Activated CD8-positive, alpha-beta T cell treated with anti-CD3 and anti-CD28 coated beads for 36 hours (primary cell): Measurements from ENCODE around the gene PBLD. TPM values are rescaled to one million over a fixed set of nuclear protein-coding genes. Genes with fewer than 3 reads are reported as not detected.
"Not testable (repeated sequence)": the region's sequence is repeated elsewhere in the genome, so short reads cannot be mapped to it uniquely, and the experiment has no call there.

Source experiments
- ATAC-seq: fragments of 200-7000 bp; cut with Tn5 transposase; one replicate; pipeline ENCODE4 v1.10.0; 2021; ENCODE audit warnings: mild to moderate bottlenecking, moderate library complexity
- CTCF ChIA-PET: fragments of 350-600 bp; sonication (Branson Sonifier 250); formaldehyde crosslinking; loops from one replicate; lab custom pipeline; 2021; ENCODE audit warnings: antibody characterized with exemption; lab: Charles Lee
- POLR2A ChIA-PET: fragments of 350-600 bp; sonication (Branson Sonifier 250); formaldehyde crosslinking; loops from one replicate; lab custom pipeline; 2021; ENCODE audit warnings: antibody characterized with exemption; lab: Charles Lee
- DNase-seq: peaks from one replicate; pipeline ENCODE4 v3.0.0-alpha.2; 2020
- H3K27ac Mint-ChIP-seq: one replicate; pipeline ENCODE4 v1.8.0; 2021; ENCODE audit warnings: mild to moderate bottlenecking, mixed read lengths
- H3K27me3 Mint-ChIP-seq: one replicate; pipeline ENCODE4 v1.8.0; 2021; ENCODE audit warnings: mixed read lengths
- H3K36me3 Mint-ChIP-seq: one replicate; pipeline ENCODE4 v1.8.0; 2021; ENCODE audit warnings: low read depth, mixed read lengths
- H3K4me1 Mint-ChIP-seq: one replicate; pipeline ENCODE4 v1.8.0; 2021; ENCODE audit warnings: low read depth, mixed read lengths
- H3K4me3 Mint-ChIP-seq: one replicate; pipeline ENCODE4 v1.8.0; 2021; ENCODE audit warnings: mild to moderate bottlenecking, moderate library complexity, mixed read lengths
- H3K9me3 Mint-ChIP-seq: one replicate; pipeline ENCODE4 v1.8.0; 2021; ENCODE audit warnings: mixed read lengths
- intact Hi-C: fragments of 100-400 bp; cut with micrococcal nuclease; formaldehyde crosslinking; loops from one replicate; pipeline ENCODE4 v1.10.0; 2022
- total RNA-seq, 2 experiments: library from RNA; stranded (reverse); gene quantifications; one replicate each; pipeline ENCODE4 v1.2.3, GENCODE V29; 2021
- TF ChIP-seq, protein P1 (sequence below): fragments of 200-600 bp; IDR thresholded peaks from one replicate; pipeline ENCODE4 v1.8.0; 2022; ENCODE audit warnings: antibody characterized with exemption, mild to moderate bottlenecking

Gene PBLD
- total RNA-seq, 2 experiments from 2014 or later = 0.77 to 0.85 TPM

DNA sequence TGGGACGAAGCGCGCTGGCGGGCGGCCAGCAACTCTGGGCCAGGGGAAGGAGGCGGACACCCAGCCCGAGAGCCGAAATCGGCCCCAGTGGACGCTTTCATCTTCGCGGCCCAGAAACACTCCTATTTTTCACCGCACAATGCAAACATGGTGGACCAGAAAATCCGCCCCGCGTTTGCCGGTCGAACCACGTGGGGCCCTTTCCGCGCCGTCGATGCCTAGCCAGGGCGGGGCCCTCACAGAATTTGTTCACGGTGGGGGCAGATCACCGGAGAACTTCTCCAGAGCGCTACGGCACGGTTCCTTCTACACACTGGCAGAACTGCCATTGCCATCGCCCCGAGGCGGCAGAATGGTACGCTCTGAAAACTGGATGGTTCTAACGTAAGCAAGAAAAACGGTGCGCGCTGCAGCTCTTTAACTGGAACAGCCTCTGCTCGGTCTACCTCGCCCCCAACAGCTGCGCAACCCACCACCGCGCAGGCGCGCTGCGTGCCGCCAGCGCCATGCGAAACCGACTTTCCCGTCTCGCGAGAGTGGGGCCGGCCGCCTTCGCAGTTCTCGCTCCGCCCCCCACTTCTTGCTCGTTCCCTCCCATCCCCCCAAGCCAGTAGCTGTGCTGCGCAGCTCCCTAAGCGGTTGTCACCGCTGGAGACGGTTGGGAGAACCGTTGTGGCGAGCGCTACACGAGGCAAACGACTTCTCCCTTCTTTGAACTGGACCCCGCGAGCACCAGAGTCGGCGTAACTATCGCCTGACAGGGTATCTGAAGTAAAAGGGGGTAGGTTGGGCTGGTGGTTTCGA, 1.1 kb downstream of the PBLD start, which contains the start of gene HNRNPH3:
TSS of gene HNRNPH3 (plus strand) at position 610 of the 804 bp plus-strand sequence. CDS start 5,158 bp downstream, outside the sequence.
- peak within 1 kb of the TSS; percentile 100 for H3K27ac Mint-ChIP-seq
- DNase-seq = peak; percentile 98
- H3K9me3 Mint-ChIP-seq = no peaks in the 10 kb centered on the region
- intact Hi-C loops = no loop called here
- H3K27me3 Mint-ChIP-seq = no peaks in the 10 kb centered on the region
- peak; percentile 90 for ATAC-seq
- H3K4me1 Mint-ChIP-seq = peaks cover 38% of the 10 kb centered on the region
- POLR2A ChIA-PET = interaction anchor here (0.7 to 4.7 kb wide), 19 partner anchors 12 to 756 kb away, joined by 3 to 44 read pairs (median 3); partner anchors contain the start of genes DDX21, DNA2, HERC4 and SRGN
- peak within 1 kb of the TSS; percentile 94 for H3K4me3 Mint-ChIP-seq
- TF ChIP-seq, protein P1, sequence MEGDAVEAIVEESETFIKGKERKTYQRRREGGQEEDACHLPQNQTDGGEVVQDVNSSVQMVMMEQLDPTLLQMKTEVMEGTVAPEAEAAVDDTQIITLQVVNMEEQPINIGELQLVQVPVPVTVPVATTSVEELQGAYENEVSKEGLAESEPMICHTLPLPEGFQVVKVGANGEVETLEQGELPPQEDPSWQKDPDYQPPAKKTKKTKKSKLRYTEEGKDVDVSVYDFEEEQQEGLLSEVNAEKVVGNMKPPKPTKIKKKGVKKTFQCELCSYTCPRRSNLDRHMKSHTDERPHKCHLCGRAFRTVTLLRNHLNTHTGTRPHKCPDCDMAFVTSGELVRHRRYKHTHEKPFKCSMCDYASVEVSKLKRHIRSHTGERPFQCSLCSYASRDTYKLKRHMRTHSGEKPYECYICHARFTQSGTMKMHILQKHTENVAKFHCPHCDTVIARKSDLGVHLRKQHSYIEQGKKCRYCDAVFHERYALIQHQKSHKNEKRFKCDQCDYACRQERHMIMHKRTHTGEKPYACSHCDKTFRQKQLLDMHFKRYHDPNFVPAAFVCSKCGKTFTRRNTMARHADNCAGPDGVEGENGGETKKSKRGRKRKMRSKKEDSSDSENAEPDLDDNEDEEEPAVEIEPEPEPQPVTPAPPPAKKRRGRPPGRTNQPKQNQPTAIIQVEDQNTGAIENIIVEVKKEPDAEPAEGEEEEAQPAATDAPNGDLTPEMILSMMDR = no peak
- CTCF ChIA-PET = interaction anchor here (0.8 to 4.8 kb wide), 7 partner anchors 8 to 476 kb away, joined by 3 to 21 read pairs (median 5); no protein-coding TSS in a partner anchor
- peaks cover 41% of the 10 kb centered on the region for H3K36me3 Mint-ChIP-seq

DNA sequence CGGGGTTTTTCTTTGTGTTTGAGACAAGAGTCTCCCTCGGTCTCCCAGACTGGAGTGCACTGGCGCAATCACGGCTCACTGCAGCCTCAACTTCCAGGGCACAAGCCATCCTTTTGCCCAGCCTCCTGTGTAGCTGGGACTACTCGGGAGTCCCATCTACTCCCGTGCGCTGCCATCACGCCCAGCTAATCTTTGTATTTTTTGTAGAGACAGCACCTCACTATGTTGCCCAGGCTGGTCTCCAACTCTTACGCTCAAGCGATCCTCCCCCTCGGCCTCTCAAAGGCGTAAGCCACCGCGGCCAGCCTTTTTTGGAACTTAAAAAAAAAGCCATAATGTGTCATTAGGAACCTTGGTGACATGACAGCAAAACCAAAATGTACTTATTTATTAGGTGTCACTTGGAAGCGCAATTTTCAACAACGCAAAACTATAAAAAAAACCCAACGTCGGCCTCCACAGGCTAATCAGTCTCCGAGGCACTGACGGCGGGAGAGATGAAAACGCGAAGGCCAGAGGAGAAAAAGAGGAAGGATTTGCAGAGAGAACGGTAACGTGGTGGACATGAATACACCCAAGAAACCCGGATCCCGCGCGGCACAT, 1.8 kb downstream of the PBLD start:
- ATAC-seq = no peak
- POLR2A ChIA-PET = interaction anchor here (0.9 to 4.7 kb wide), 8 partner anchors 12 to 625 kb away, joined by 3 to 44 read pairs (median 5); partner anchors contain the start of genes DDX21 and HERC4
- peak; percentile 31 for DNase-seq
- Mint-ChIP-seq H3K4me3 (peak overlapping the region; percentile 94), H3K4me1 (peaks cover 32% of the 10 kb centered on the region), H3K27ac (peak overlapping the region; percentile 100), H3K9me3 (no peaks in the 10 kb centered on the region), H3K36me3 (peaks cover 36% of the 10 kb centered on the region), H3K27me3 (no peaks in the 10 kb centered on the region)
- CTCF ChIA-PET = interaction anchor here (1.7 to 4.8 kb wide), 4 partner anchors 10 to 475 kb away, joined by 4 to 21 read pairs (median 6); no protein-coding TSS in a partner anchor
- TF ChIP-seq, protein P1 = no peak
- intact Hi-C loops = no loop called here

DNA sequence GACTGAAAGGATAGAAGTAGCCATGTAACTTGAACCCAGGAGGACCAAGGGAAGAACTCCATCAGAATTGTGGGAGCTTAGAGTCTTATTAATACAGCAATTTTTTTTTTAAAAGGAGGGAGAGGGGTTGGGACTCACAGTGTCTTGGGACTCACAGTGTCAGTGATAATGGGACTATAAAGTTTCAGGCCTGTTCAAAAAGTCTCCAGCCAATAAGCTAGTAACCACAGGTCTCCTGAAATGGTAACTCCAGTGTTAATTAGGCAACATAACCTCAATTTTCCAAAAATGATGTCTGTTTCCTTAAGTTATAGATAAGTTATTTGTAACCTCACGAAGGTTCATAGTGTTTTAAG, 3.2 kb downstream of the PBLD start:
- DNase-seq (no peak), ATAC-seq (no peak)
- Mint-ChIP-seq H3K27ac (no peak overlapping the region), H3K4me1 (peaks cover 23% of the 10 kb centered on the region), H3K4me3 (no peak overlapping the region), H3K27me3 (no peaks in the 10 kb centered on the region), H3K9me3 (no peaks in the 10 kb centered on the region), H3K36me3 (peaks cover 22% of the 10 kb centered on the region)
- TF ChIP-seq, protein P1 = no peak
- intact Hi-C loops = no loop called here
- CTCF ChIA-PET = interaction anchor here (1.2 to 4.8 kb wide), 6 partner anchors 8 to 474 kb away, joined by 3 to 21 read pairs (median 4); no protein-coding TSS in a partner anchor
- POLR2A ChIA-PET = interaction anchor here (0.6 to 1.5 kb wide), 3 partner anchors 15 to 386 kb away, joined by 3 to 9 read pairs (median 3); no protein-coding TSS in a partner anchor

DNA sequence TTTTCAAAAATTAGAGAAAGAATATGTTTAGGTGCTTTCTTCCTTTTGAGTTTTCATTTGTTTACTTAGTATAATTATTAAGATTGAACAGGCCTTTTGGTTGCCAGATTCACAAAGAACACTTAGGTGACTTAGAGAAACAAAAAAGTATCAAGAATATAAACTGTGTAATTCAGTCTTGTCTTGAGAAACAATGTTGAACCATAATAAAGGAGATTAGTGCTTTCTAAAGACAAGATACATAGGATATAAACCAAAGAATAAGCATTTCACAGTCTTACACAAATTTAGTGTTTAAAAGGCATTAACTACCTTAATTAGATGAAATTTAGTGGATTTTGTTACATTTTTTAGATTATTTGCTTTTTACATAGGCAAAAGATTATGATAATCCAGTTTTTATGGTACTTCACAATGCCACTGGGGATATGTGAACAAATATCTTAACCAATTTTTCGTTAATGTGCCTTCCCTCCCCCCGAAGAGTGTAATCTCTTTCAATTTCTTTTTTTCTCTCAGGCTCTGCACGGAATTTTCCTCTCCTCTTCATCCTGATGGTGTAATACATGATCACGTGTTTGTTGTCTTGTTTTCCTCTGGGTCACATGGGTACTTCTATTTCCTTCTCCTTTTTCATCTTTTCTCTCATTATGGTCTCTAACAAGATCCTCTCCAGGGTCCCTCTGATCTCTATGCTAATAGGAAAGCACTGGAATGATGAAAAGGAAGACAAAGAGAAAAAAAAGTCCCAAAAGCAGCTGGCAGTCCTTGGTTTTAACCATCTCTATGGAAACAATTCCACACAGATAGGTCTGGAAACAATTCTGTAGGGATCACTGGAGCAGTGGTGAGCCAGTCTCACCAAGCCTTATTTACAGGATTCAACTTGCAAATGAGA, 4.6 kb downstream of the PBLD start:
- Mint-ChIP-seq H3K27ac (peak overlapping the region; percentile 27), H3K36me3 (peaks cover 10% of the 10 kb centered on the region), H3K27me3 (no peaks in the 10 kb centered on the region), H3K4me1 (peaks cover 20% of the 10 kb centered on the region), H3K9me3 (no peaks in the 10 kb centered on the region), H3K4me3 (peak overlapping the region; percentile 31)
- intact Hi-C loops = no loop called here
- ATAC-seq = no peak
- TF ChIP-seq, protein P1 = no peak
- ChIA-PET CTCF (interaction anchor here (0.9 kb wide), 1 partner anchor 27 kb away, joined by 3 read pairs; no protein-coding TSS in a partner anchor), POLR2A (interaction anchor here (0.7 to 1.5 kb wide), 2 partner anchors 11 to 98 kb away, joined by 3 read pairs; no protein-coding TSS in a partner anchor)
- DNase-seq = no peak

DNA sequence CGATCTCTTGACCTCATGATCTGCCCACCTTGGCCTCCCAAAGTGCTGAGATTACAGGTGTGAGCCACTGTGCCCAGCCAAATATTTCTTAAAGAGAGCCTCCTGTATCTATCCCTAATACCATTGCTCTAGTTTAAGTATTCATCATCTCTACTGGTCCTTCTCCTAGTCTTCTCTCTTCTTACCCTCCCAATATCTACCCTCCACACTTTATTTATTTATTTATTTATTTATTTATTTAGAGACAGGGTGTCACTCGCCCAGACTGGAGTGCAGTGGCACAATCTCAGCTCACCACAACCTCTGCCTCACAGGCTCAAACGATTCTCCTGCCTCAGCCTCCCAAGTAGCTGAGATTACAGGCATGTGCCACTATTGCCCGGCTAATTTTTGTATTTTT, 8.3 kb downstream of the PBLD start:
- CTCF ChIA-PET = interaction anchor here (1.8 kb wide), 1 partner anchor 117 kb away, joined by 4 read pairs; no protein-coding TSS in a partner anchor
- DNase-seq, ATAC-seq, H3K36me3 Mint-ChIP-seq, H3K9me3 Mint-ChIP-seq, H3K4me1 Mint-ChIP-seq, H3K27me3 Mint-ChIP-seq, H3K4me3 Mint-ChIP-seq, POLR2A ChIA-PET, intact Hi-C loops, H3K27ac Mint-ChIP-seq: not testable (repeated sequence)
